IMR-90 (cell line): ENCODE measurements around the gene TLDC2. TPM values are rescaled to one million over a fixed set of nuclear protein-coding genes. Genes with fewer than 3 reads are reported as not detected.

ENCODE experiments used
- ATAC-seq: fragments of 200-7000 bp; cut with Tn5 transposase; 2 replicates; pipeline ENCODE4 v1.9.1; 2020; ENCODE audit warnings: low read depth, mild to moderate bottlenecking, moderate library complexity
- BruUV-seq: library from RNA; stranded (reverse); fragments of 400-500 nt; replicated peaks from 2 replicates; lab custom pipeline; 2021; lab: Mats Ljungman, UMichigan
- CTCF ChIA-PET: fragments of 300-600 bp; formaldehyde crosslinking; extraction: SDS; loops from one replicate; lab custom pipeline; 2021; ENCODE audit warnings: antibody characterized with exemption; lab: Yijun Ruan, JAX
- POLR2A ChIA-PET: fragments of 300-600 bp; sonication (Branson Sonifier 250); formaldehyde crosslinking; loops from one replicate; lab custom pipeline; 2022; ENCODE audit warnings: antibody characterized with exemption; ENCODE audit not compliant: unreplicated experiment; lab: Charles Lee
- DNase-seq: peaks from one replicate; pipeline ENCODE4 v3.0.0; 2013
- H2AFZ ChIP-seq: replicated peaks from 2 replicates; pipeline ENCODE3; 2013; ENCODE audit warnings: low read length, mild to moderate bottlenecking; ENCODE audit not compliant: poor library complexity
- H2AK5ac ChIP-seq: 2 replicates; pipeline ENCODE4 v1.6.1; 2013; ENCODE audit warnings: low read depth, low read length, inconsistent platforms
- H2AK9ac ChIP-seq: replicated peaks from 2 replicates; pipeline ENCODE3; 2013; ENCODE audit warnings: mild to moderate bottlenecking, low read depth, low read length, moderate library complexity; ENCODE audit not compliant: poor library complexity
- H2BK120ac ChIP-seq: 2 replicates; pipeline ENCODE4 v1.6.1; 2013; ENCODE audit warnings: low read depth, low read length, inconsistent platforms
- H2BK15ac ChIP-seq: 3 replicates; pipeline ENCODE4 v1.6.1; 2013; ENCODE audit warnings: low read depth, low read length, inconsistent platforms
- H2BK20ac ChIP-seq: 2 replicates; pipeline ENCODE4 v1.6.1; 2013; ENCODE audit warnings: low read depth, mild to moderate bottlenecking, inconsistent platforms, low read length, moderate library complexity
- H2BK5ac ChIP-seq: 2 replicates; pipeline ENCODE4 v1.6.1; 2013; ENCODE audit warnings: mild to moderate bottlenecking, low read depth, low read length, inconsistent platforms; ENCODE audit not compliant: poor library complexity, severe bottlenecking
- H3K14ac ChIP-seq: replicated peaks from 2 replicates; pipeline ENCODE4 v1.6.1; 2013; ENCODE audit warnings: low read depth, low read length, inconsistent platforms
- H3K18ac ChIP-seq: 2 replicates; pipeline ENCODE4 v1.6.1; 2013; ENCODE audit warnings: low read depth, low read length, control low read depth
- H3K23ac ChIP-seq: 2 replicates; pipeline ENCODE4 v1.6.1; 2013; ENCODE audit warnings: low read depth, low read length, inconsistent platforms
- H3K27ac ChIP-seq: 2 replicates; pipeline ENCODE4 v1.5.1; 2013; ENCODE audit warnings: mild to moderate bottlenecking, control low read depth, low read length; ENCODE audit not compliant: insufficient read depth
- H3K27me3 ChIP-seq: 2 replicates; pipeline ENCODE4 v1.6.1; 2013; ENCODE audit warnings: low read length; ENCODE audit not compliant: control insufficient read depth, insufficient read depth
- H3K36me3 ChIP-seq: 2 replicates; pipeline ENCODE4 v1.6.1; 2013; ENCODE audit warnings: low read length, mixed read lengths; ENCODE audit not compliant: control insufficient read depth, insufficient read depth
- H3K4ac ChIP-seq: 2 replicates; pipeline ENCODE4 v1.6.1; 2013; ENCODE audit warnings: low read depth, low read length, inconsistent platforms
- H3K4me1 ChIP-seq: 2 replicates; pipeline ENCODE4 v1.6.1; 2013; ENCODE audit warnings: low read length, mixed read lengths; ENCODE audit not compliant: control insufficient read depth, insufficient read depth
- H3K4me2 ChIP-seq: 2 replicates; pipeline ENCODE4 v1.6.1; 2013; ENCODE audit warnings: low read depth, mild to moderate bottlenecking, control low read depth, low read length, moderate library complexity
- H3K4me3 ChIP-seq: 2 replicates; pipeline ENCODE4 v1.5.1; 2013; ENCODE audit warnings: low read depth, mild to moderate bottlenecking, control low read depth, low read length, moderate library complexity; ENCODE audit not compliant: insufficient read depth
- H3K56ac ChIP-seq: 2 replicates; pipeline ENCODE4 v1.6.1; 2013; ENCODE audit warnings: low read length, inconsistent platforms; ENCODE audit not compliant: insufficient read depth; ENCODE audit errors: extremely low read depth
- H3K79me1 ChIP-seq, 2 experiments: 2 replicates each; pipeline ENCODE4 v1.6.1; 2013; ENCODE audit warnings: low read length in 2 of 2, inconsistent platforms in 1 of 2, low read depth in 1 of 2
- H3K9ac ChIP-seq: 2 replicates; pipeline ENCODE4 v1.6.1; 2013; ENCODE audit warnings: low read depth, low read length, control low read depth
- H3K9me1 ChIP-seq: 2 replicates; pipeline ENCODE4 v1.6.1; 2013; ENCODE audit warnings: low read length, inconsistent platforms; ENCODE audit not compliant: insufficient read depth
- H3K9me3 ChIP-seq: 2 replicates; pipeline ENCODE4 v1.6.1; 2013; ENCODE audit warnings: low read length; ENCODE audit not compliant: control insufficient read depth, insufficient read depth
- H4K20me1 ChIP-seq: 2 replicates; pipeline ENCODE4 v1.6.1; 2013; ENCODE audit warnings: low read length, inconsistent platforms; ENCODE audit not compliant: insufficient read depth
- H4K5ac ChIP-seq: 2 replicates; pipeline ENCODE4 v1.6.1; 2013; ENCODE audit warnings: mild to moderate bottlenecking, low read depth, low read length, control low read depth
- H4K8ac ChIP-seq, 2 experiments: 2 replicates each; pipeline ENCODE4 v1.6.1; 2013; ENCODE audit warnings: low read depth in 2 of 2, low read length in 2 of 2, control low read depth in 1 of 2, inconsistent platforms in 1 of 2
- H4K91ac ChIP-seq: 2 replicates; pipeline ENCODE4 v1.6.1; 2013; ENCODE audit warnings: low read depth, low read length, inconsistent platforms; ENCODE audit not compliant: insufficient read depth
- CHD1 ChIP-seq: IDR thresholded peaks from 2 replicates; pipeline ENCODE4 v1.6.1; 2012; ENCODE audit warnings: low read depth, low read length, improper control_type of control experiment
- CTCF ChIP-seq: conservative IDR thresholded peaks from 2 replicates; pipeline ENCODE4 v1.5.1; 2012; ENCODE audit warnings: mild to moderate bottlenecking, low read depth, low read length, improper control_type of control experiment
- ELK1 ChIP-seq: fragments of 150-350 bp; IDR thresholded peaks from 2 replicates; pipeline ENCODE4 v1.6.1; 2016; ENCODE audit warnings: low read depth, mild to moderate bottlenecking, low read length, moderate library complexity, borderline replicate concordance
- MAFK ChIP-seq: IDR thresholded peaks from 2 replicates; pipeline ENCODE4 v1.6.1; 2012; ENCODE audit warnings: low read depth, low read length, improper control_type of control experiment
- MAZ ChIP-seq: IDR thresholded peaks from 2 replicates; pipeline ENCODE4 v1.6.1; 2012; ENCODE audit warnings: low read depth, mild to moderate bottlenecking, low read length, improper control_type of control experiment, moderate library complexity, borderline replicate concordance
- MXI1 ChIP-seq: IDR thresholded peaks from 2 replicates; pipeline ENCODE4 v1.6.1; 2012; ENCODE audit warnings: low read depth, mild to moderate bottlenecking, low read length, moderate library complexity, borderline replicate concordance
- NFE2L2 ChIP-seq: fragments of 150-350 bp; IDR thresholded peaks from 2 replicates; pipeline ENCODE4 v1.6.1; 2016; ENCODE audit warnings: low read depth, mild to moderate bottlenecking, low read length
- POLR2A ChIP-seq: IDR thresholded peaks from 2 replicates; pipeline ENCODE4 v1.6.1; 2012; ENCODE audit warnings: mild to moderate bottlenecking, low read depth, low read length
- RAD21 ChIP-seq: IDR thresholded peaks from 2 replicates; pipeline ENCODE4 v1.6.1; 2012; ENCODE audit warnings: low read length, improper control_type of control experiment
- RCOR1 ChIP-seq: IDR thresholded peaks from 2 replicates; pipeline ENCODE4 v1.6.1; 2012; ENCODE audit warnings: mild to moderate bottlenecking, low read length, improper control_type of control experiment; ENCODE audit not compliant: insufficient replicate concordance
- RFX5 ChIP-seq: IDR thresholded peaks from 2 replicates; pipeline ENCODE4 v1.8.0; 2012; ENCODE audit warnings: low read depth, mild to moderate bottlenecking, low read length, moderate library complexity
- SMC3 ChIP-seq: fragments of 150-350 bp; IDR thresholded peaks from 2 replicates; pipeline ENCODE4 v1.6.1; 2016; ENCODE audit warnings: low read depth, mild to moderate bottlenecking, antibody characterized with exemption, low read length, moderate library complexity
- USF2 ChIP-seq: fragments of 150-350 bp; IDR thresholded peaks from 2 replicates; pipeline ENCODE4 v1.6.1; 2017; ENCODE audit warnings: mild to moderate bottlenecking, antibody characterized with exemption, low read length, low read depth
- WGBS, 2 experiments: methylation state at CpG; one replicate each; pipeline versions ENCODE4 v1.1.5 to v1.1.7; 2013; ENCODE audit warnings: missing lambda C conversion rate in 2 of 2; ENCODE audit not compliant: insufficient read length in 1 of 2; ENCODE audit errors: extremely low coverage in 2 of 2; 5-methylcytosine and 5-hydroxymethylcytosine counted together
- dilution Hi-C: fragments of 300-500 bp; cut with HindIII; formaldehyde crosslinking; loops from one replicate; pipeline ENCODE4 v1.14.3; 2018; ENCODE audit warnings: low sequenced_read_pairs; ENCODE audit not compliant: unreplicated experiment
- in situ Hi-C: fragments of 300-500 bp; cut with MboI; formaldehyde crosslinking; loops from 3 replicates; pipeline ENCODE4 v1.14.3; 2019; ENCODE audit warnings: low sequenced_read_pairs, inconsistent platforms, mixed read lengths
- intact Hi-C: fragments of 100-400 bp; cut with micrococcal nuclease; formaldehyde crosslinking; loops from 2 replicates; pipeline ENCODE4 v1.10.0; 2022
- polyA plus RNA-seq, 3 experiments: library from polyadenylated mRNA; depleted of rRNA; stranded (reverse); fragments of >200 nt; gene quantifications; 2 replicates each; pipeline ENCODE4 v1.2.3, GENCODE V29; 2012; ENCODE audit warnings: low replicate concordance in 1 of 3
- total RNA-seq: library from RNA; depleted of rRNA; stranded (reverse); fragments of >200 nt; gene quantifications from 2 replicates; pipeline ENCODE4 v1.2.3, GENCODE V29; 2012

The TLDC2 gene
- total and polyA plus RNA-seq, 2 of the 4 experiments (the other 2 are of a cell fraction) = 0.18 to 0.19 TPM

- intact Hi-C loops (no loop called here), in situ Hi-C loops (loop anchor here (25.0 kb wide), 1 partner anchor 696 kb away; no protein-coding TSS in a partner anchor), dilution Hi-C loops (no loop called here)
- H3K79me1 ChIP-seq = no peaks in the 10 kb centered on the region
- H3K27me3 ChIP-seq = no peaks in the 10 kb centered on the region
- no peak overlapping the region for H3K27ac ChIP-seq
- no peak overlapping the region for H4K8ac ChIP-seq
- ChIA-PET CTCF (interaction anchor here (0.5 kb wide), 1 partner anchor 8 kb away, joined by 6 read pairs; no protein-coding TSS in a partner anchor), POLR2A (no interaction called here)
- H3K4me3 ChIP-seq = no peak overlapping the region
- DNase-seq (no peak), ATAC-seq (peak; percentile 65; the same call in 1 of the 2 replicates)
- no peak overlapping the region for H2BK20ac ChIP-seq
- no peak overlapping the region for H2AFZ ChIP-seq
- no peak overlapping the region for H2AK5ac ChIP-seq
- no peak overlapping the region for H3K9ac ChIP-seq
- no peaks in the 10 kb centered on the region for H3K4me1 ChIP-seq
- no peaks in the 10 kb centered on the region for H4K20me1 ChIP-seq
- no peak overlapping the region for H3K4me2 ChIP-seq
- H3K14ac ChIP-seq = no peak overlapping the region
- H3K9me3 ChIP-seq = no peaks in the 10 kb centered on the region
- no CpG with 5 or more reads among the region's 4 CpGs for WGBS, 2 experiments
- no peak overlapping the region for H4K91ac ChIP-seq
- H2BK15ac ChIP-seq = no peak overlapping the region
- H2BK5ac ChIP-seq = no peak overlapping the region
- BruUV-seq = no TSS peak
- no peaks in the 10 kb centered on the region for H3K9me1 ChIP-seq
- 0 out of 2 replicates have a peak, but pooled peaks cover 2% of the 10 kb centered on the region for H3K36me3 ChIP-seq
- no peak overlapping the region for H2AK9ac ChIP-seq
- no peak overlapping the region for H2BK120ac ChIP-seq
- TF ChIP-seq SMC3 (no peak), RCOR1 (no peak), MXI1 (no peak), RFX5 (no peak), ELK1 (no peak), POLR2A (no peak), USF2 (no peak), NFE2L2 (no peak), MAFK (no peak), CHD1 (no peak), CTCF (no peak), RAD21 (no peak), MAZ (no peak)
- no peak overlapping the region for H4K5ac ChIP-seq
- no peak overlapping the region for H3K23ac ChIP-seq
- no peak overlapping the region for H3K56ac ChIP-seq
- H3K18ac ChIP-seq = no peak overlapping the region
- H3K4ac ChIP-seq = no peak overlapping the region
Observed at GRCh38 chr20:36908603-36909002, 32.7 kb downstream of the TLDC2 start.
